Tibial artery (tissue), 4 donors: ENCODE results near the gene GALNT9.
A peak's percentile ranks its signal among the peaks of the same experiment; 100 is the strongest.

Source experiments
- DNase-seq, 2 donors: peaks; one replicate each; pipeline ENCODE4 v3.0.0-alpha.2; 2019
- H3K27ac ChIP-seq, 2 donors: fragments of 200-600 bp; sonication (generic) in 1 of 2; 1 replicate in 1 of 2; 2 replicates in 1 of 2; pipeline ENCODE4 v1.5.1; 2018 to 2019; ENCODE audit warnings: mild to moderate bottlenecking in 1 of 2
- H3K27me3 ChIP-seq, 2 donors: fragments of 200-600 bp; sonication (generic) in 1 of 2; one replicate each; pipeline versions ENCODE4 v1.5.1 to v1.6.0; 2016 to 2019
- H3K36me3 ChIP-seq, 3 donors: fragments of 200-600 bp; sonication (generic) in 2 of 3; one replicate each; pipeline ENCODE4 v1.5.1; 2016 to 2019; ENCODE audit warnings: mild to moderate bottlenecking in 2 of 3
- H3K4me1 ChIP-seq, 4 donors: fragments of 200-600 bp; sonication (generic) in 2 of 4; 1 replicate in 3 of 4; 2 replicates in 1 of 4; pipeline ENCODE4 v1.5.1; 2016 to 2019
- H3K4me3 ChIP-seq, 2 donors: fragments of 200-600 bp; sonication (generic) in 1 of 2; 1 replicate in 1 of 2; 2 replicates in 1 of 2; pipeline ENCODE4 v1.5.1; 2018 to 2019; ENCODE audit warnings: mild to moderate bottlenecking in 2 of 2
- H3K9me3 ChIP-seq, 3 donors: fragments of 200-600 bp; sonication (generic) in 1 of 3; one replicate each; pipeline ENCODE4 v1.5.1; 2016 to 2019
- CTCF ChIP-seq, 2 experiments: fragments of 200-600 bp in 1 of 2; fragments of 450-650 bp in 1 of 2; IDR thresholded peaks; one replicate each; pipeline ENCODE4 v1.5.1; 2017 to 2019; ENCODE audit warnings: antibody characterized with exemption in 2 of 2, mild to moderate bottlenecking in 1 of 2, moderate library complexity in 1 of 2
- intact Hi-C: fragments of 100-400 bp; cut with DNase I; formaldehyde crosslinking; loops from one replicate; pipeline ENCODE4 v1.15.0; 2023; ENCODE audit warnings: low total_unique reads

Gene GALNT9

GRCh38 chr12:132238884-132239283 lies 90.5 kb downstream of the GALNT9 start:
- intact Hi-C loops, result no loop called here
- H3K9me3 ChIP-seq, result no peaks in the 10 kb centered on the region
- no peak for DNase-seq
- no peaks in the 10 kb centered on the region for H3K36me3 ChIP-seq
- H3K4me3 ChIP-seq, result no peak overlapping the region
- H3K27me3 ChIP-seq, result peaks cover 0 to 28% of the 10 kb centered on the region in 2 donors
- H3K4me1 ChIP-seq, result no peaks in the 10 kb centered on the region
- no peak for TF ChIP-seq CTCF (IDR thresholded peaks at IDR 0.05)
- H3K27ac ChIP-seq, result no peak overlapping the region

- no peak for DNase-seq
- H3K36me3 ChIP-seq, result no peaks in the 10 kb centered on the region
- TF ChIP-seq CTCF (IDR thresholded peaks at IDR 0.05), result no peak
- H3K9me3 ChIP-seq, result no peaks in the 10 kb centered on the region
- intact Hi-C loops, result no loop called here
- no peak overlapping the region for H3K4me3 ChIP-seq
- H3K27me3 ChIP-seq, result peaks cover 0 to 28% of the 10 kb centered on the region in 2 donors
- H3K4me1 ChIP-seq, result no peaks in the 10 kb centered on the region
- H3K27ac ChIP-seq, result no peak overlapping the region
Measured at GRCh38 chr12:132238488-132238854, 90.9 kb downstream of the GALNT9 start.

GRCh38 chr12:132237772-132238487 lies 91.5 kb downstream of the GALNT9 start:
- DNase-seq, result peak in 1 of 2 donors; percentile 53
- TF ChIP-seq CTCF (IDR thresholded peaks at IDR 0.05), result no peak
- intact Hi-C loops, result no loop called here
- Histone ChIP-seq H3K9me3 (no peaks in the 10 kb centered on the region), H3K4me3 (no peak overlapping the region), H3K36me3 (no peaks in the 10 kb centered on the region), H3K27me3 (peaks cover 0 to 28% of the 10 kb centered on the region in 2 donors), H3K27ac (no peak overlapping the region), H3K4me1 (no peaks in the 10 kb centered on the region)

GRCh38 chr12:132236930-132237771 lies 92.2 kb downstream of the GALNT9 start:
- TF ChIP-seq CTCF (IDR thresholded peaks at IDR 0.05), result no peak

GRCh38 chr12:132236129-132236929 lies 93.1 kb downstream of the GALNT9 start:
- intact Hi-C loops, result no loop called here
- H3K27me3 ChIP-seq, result peaks cover 0 to 28% of the 10 kb centered on the region in 2 donors
- no peaks in the 10 kb centered on the region for H3K9me3 ChIP-seq
- peak in 1 of 2 donors; percentile 55 for DNase-seq
- H3K36me3 ChIP-seq, result no peaks in the 10 kb centered on the region
- no peak overlapping the region for H3K27ac ChIP-seq
- no peaks in the 10 kb centered on the region for H3K4me1 ChIP-seq
- no peak overlapping the region for H3K4me3 ChIP-seq
- TF ChIP-seq CTCF (IDR thresholded peaks at IDR 0.05), result no peak

More at GRCh38 chr12:132236930-132237771, 92.2 kb downstream of the GALNT9 start:
- H3K9me3 ChIP-seq, result no peaks in the 10 kb centered on the region
- H3K27ac ChIP-seq, result no peak overlapping the region
- no peaks in the 10 kb centered on the region for H3K4me1 ChIP-seq
- peaks cover 0 to 28% of the 10 kb centered on the region in 2 donors for H3K27me3 ChIP-seq
- intact Hi-C loops, result no loop called here
- H3K4me3 ChIP-seq, result no peak overlapping the region
- no peaks in the 10 kb centered on the region for H3K36me3 ChIP-seq
- DNase-seq, result peak in 1 of 2 donors; percentile 59
